OCI-LY3 (cell line): ENCODE results near the gene CDT1.

Source experiments
- H2AFZ ChIP-seq: fragments of 200-600, 300-600 bp; shearing (Covaris generic); 2 replicates; pipeline ENCODE4 v1.6.0; 2014; ENCODE audit warnings: antibody characterized with exemption, low read depth, low read length
- H3K27ac ChIP-seq: fragments of 200-600, 300-600 bp; sonication (generic); 2 replicates; pipeline ENCODE4 v1.5.1; 2014; ENCODE audit warnings: mild to moderate bottlenecking, low read length, moderate library complexity, mixed read lengths
- H3K27me3 ChIP-seq: fragments of 200-600, 300-600 bp; sonication (generic); 2 replicates; pipeline ENCODE4 v1.6.1; 2014; ENCODE audit warnings: low read depth, low read length, mixed read lengths
- H3K36me3 ChIP-seq: fragments of 200-600, 300-600 bp; sonication (generic); replicated peaks from 2 replicates; pipeline ENCODE3; 2014; ENCODE audit warnings: low read depth, low read length, mixed read lengths
- H3K4me1 ChIP-seq: fragments of 300-600, 200-600 bp; sonication (generic); 2 replicates; pipeline ENCODE4 v1.6.1; 2014; ENCODE audit warnings: low read length, mixed read lengths
- H3K4me2 ChIP-seq: fragments of 200-600, 300-600 bp; sonication (generic); 2 replicates; pipeline ENCODE4 v1.6.1; 2014; ENCODE audit warnings: low read length, mixed read lengths
- H3K4me3 ChIP-seq: fragments of 300-600, 200-600 bp; sonication (generic); 2 replicates; pipeline ENCODE4 v1.5.1; 2014; ENCODE audit warnings: antibody characterized with exemption, mild to moderate bottlenecking, low read length, moderate library complexity
- H3K79me2 ChIP-seq: fragments of 300-600, 200-600 bp; shearing (Covaris generic); 2 replicates; pipeline ENCODE4 v1.6.1; 2014; ENCODE audit warnings: mild to moderate bottlenecking, low read length, mixed read lengths
- H3K9ac ChIP-seq: fragments of 300-600, 200-600 bp; shearing (Covaris generic); 2 replicates; pipeline ENCODE4 v1.6.0; 2014; ENCODE audit warnings: mild to moderate bottlenecking, low read length, moderate library complexity
- H3K9me3 ChIP-seq: fragments of 200-600, 300-600 bp; shearing (Covaris generic); 2 replicates; pipeline ENCODE4 v1.6.1; 2014; ENCODE audit warnings: low read length, mixed read lengths; ENCODE audit not compliant: insufficient read depth
- H4K20me1 ChIP-seq: fragments of 200-600, 300-600 bp; sonication (generic); 2 replicates; pipeline ENCODE4 v1.6.1; 2016; ENCODE audit warnings: low read length, mixed read lengths; ENCODE audit not compliant: insufficient read depth
- EZH2phosphoT487 ChIP-seq: fragments of 200-600 bp; shearing (Covaris generic); IDR thresholded peaks from 2 replicates; pipeline ENCODE4 v1.6.1; 2018; ENCODE audit warnings: antibody characterized with exemption, mixed run types, low read depth
- TF ChIP-seq, protein P1 (sequence below): fragments of 200-600, 300-600 bp; sonication (generic); IDR thresholded peaks from 2 replicates; pipeline ENCODE4 v1.5.1; 2014; ENCODE audit warnings: antibody characterized with exemption, low read length, low read depth

CDT1 gene

DNA sequence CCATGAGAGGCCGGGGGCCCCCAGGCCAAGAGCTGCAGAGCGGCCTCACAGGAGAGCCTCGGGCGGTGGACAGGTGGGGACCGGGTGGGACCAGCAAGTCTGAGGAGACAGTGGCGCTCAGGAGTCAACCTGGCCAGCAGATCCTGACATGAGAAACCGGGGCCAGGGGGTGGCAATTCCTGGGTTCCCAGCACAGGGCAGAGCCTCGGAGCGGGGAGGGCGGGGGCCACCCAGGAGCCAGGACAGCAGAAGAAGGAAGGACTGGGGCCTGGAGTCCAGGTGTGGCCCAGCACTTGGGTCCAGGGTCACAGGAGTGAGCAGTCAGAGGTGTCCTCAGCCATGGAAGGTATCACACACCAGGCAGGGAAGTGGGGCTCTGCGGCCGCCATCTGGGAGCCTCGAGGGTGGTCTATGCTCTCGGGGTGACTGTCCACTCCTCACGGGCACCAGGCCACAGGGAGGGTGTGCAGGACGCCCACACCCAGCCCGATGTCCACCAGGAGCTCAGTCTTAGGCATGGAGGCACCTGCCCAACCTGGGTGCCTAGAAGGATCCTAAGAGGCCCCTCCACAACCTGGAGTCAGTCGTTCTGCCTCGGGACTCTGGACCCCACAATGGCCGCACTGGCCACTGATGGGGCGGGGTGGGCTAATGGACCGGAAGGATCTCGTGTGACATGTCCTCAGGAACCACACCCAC lies 47.7 kb upstream of the CDT1 start:
- peaks cover 22% of the 10 kb centered on the region for H3K4me1 ChIP-seq
- H3K27me3 ChIP-seq, result no peaks in the 10 kb centered on the region
- H3K79me2 ChIP-seq, result no peaks in the 10 kb centered on the region
- no peaks in the 10 kb centered on the region for H3K36me3 ChIP-seq
- no peak overlapping the region for H2AFZ ChIP-seq
- H3K4me3 ChIP-seq, result no peak overlapping the region
- no peaks in the 10 kb centered on the region for H3K9me3 ChIP-seq
- H3K4me2 ChIP-seq, result no peak overlapping the region
- H3K27ac ChIP-seq, result no peak overlapping the region
- no peaks in the 10 kb centered on the region for H4K20me1 ChIP-seq
- TF ChIP-seq, protein P1, sequence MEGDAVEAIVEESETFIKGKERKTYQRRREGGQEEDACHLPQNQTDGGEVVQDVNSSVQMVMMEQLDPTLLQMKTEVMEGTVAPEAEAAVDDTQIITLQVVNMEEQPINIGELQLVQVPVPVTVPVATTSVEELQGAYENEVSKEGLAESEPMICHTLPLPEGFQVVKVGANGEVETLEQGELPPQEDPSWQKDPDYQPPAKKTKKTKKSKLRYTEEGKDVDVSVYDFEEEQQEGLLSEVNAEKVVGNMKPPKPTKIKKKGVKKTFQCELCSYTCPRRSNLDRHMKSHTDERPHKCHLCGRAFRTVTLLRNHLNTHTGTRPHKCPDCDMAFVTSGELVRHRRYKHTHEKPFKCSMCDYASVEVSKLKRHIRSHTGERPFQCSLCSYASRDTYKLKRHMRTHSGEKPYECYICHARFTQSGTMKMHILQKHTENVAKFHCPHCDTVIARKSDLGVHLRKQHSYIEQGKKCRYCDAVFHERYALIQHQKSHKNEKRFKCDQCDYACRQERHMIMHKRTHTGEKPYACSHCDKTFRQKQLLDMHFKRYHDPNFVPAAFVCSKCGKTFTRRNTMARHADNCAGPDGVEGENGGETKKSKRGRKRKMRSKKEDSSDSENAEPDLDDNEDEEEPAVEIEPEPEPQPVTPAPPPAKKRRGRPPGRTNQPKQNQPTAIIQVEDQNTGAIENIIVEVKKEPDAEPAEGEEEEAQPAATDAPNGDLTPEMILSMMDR, result 0 out of 2 replicates have a peak, but pooled peaks have one; percentile 1
- no peak for TF ChIP-seq EZH2phosphoT487
- H3K9ac ChIP-seq, result no peak overlapping the region

DNA sequence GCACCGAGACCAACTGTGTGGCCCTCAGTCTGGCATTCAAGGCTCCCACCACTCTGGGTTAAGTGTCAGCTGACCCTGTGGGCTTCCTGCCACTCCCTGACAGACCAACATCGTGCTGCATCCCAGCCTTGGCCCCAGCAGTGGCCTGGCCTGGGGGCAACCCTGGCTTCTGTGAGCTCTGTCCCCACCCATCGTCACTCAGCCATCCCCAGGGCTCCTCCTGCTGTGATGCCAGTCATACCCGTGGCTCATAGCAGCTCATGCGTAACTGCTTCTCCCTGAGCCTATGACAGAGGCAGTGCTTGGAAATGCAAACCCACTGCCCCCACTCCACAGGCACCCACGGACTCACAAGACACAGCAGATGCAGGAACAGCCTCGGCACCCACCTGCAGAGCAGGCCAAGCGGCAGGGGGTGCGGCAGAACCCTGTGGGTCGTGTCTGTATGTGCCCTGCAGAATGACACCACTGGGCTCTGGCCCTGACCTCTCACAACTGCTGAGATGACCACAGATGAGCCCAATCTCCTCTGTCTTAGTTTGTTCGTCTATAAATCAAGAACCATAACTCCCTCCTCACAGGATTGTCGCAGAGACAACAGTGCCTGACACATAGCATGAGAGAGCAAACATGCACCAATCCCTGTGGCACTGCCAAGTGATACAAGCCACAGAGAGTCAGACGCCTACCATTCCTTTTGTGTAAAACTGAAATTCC lies 45.2 kb upstream of the CDT1 start:
- Histone ChIP-seq H3K9me3 (no peaks in the 10 kb centered on the region), H3K27ac (no peak overlapping the region; the same call in 1 of the 2 replicates), H3K4me2 (peak overlapping the region; percentile 91), H3K9ac (peak overlapping the region; percentile 67; the same call in 1 of the 2 replicates), H3K4me3 (peak overlapping the region; percentile 74), H4K20me1 (no peaks in the 10 kb centered on the region), H3K27me3 (no peaks in the 10 kb centered on the region), H2AFZ (no peak overlapping the region), H3K36me3 (no peaks in the 10 kb centered on the region), H3K79me2 (no peaks in the 10 kb centered on the region), H3K4me1 (peaks cover 22% of the 10 kb centered on the region)
- TF ChIP-seq, protein P1, result no peak
- no peak for TF ChIP-seq EZH2phosphoT487

DNA sequence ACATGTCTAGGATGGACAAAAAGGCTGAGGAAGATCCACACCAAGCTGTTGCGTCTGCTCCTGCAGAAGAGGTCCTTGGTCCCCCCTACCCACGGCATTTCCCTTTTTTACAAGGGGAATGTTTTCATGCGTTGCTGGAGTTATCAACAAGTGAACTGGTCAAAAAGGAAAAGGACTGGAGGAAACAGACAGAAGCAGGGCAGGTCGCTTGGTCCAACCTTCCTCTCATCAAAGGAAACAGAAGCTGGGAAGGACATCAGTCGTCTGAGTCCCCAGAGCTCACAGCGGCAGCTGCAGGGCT lies 44.7 kb upstream of the CDT1 start:
- H3K9me3 ChIP-seq, result no peaks in the 10 kb centered on the region
- H2AFZ ChIP-seq, result 0 out of 2 replicates have a peak overlapping the region, but pooled peaks have one; percentile 43
- no peaks in the 10 kb centered on the region for H3K79me2 ChIP-seq
- peak overlapping the region; percentile 67 for H3K9ac ChIP-seq
- peak overlapping the region; percentile 74 for H3K4me3 ChIP-seq
- no peaks in the 10 kb centered on the region for H3K36me3 ChIP-seq
- H3K4me1 ChIP-seq, result peaks cover 22% of the 10 kb centered on the region
- H4K20me1 ChIP-seq, result no peaks in the 10 kb centered on the region
- H3K4me2 ChIP-seq, result peak overlapping the region; percentile 91
- peak overlapping the region; percentile 39 for H3K27ac ChIP-seq
- TF ChIP-seq EZH2phosphoT487, result no peak
- TF ChIP-seq, protein P1, result no peak
- no peaks in the 10 kb centered on the region for H3K27me3 ChIP-seq

DNA sequence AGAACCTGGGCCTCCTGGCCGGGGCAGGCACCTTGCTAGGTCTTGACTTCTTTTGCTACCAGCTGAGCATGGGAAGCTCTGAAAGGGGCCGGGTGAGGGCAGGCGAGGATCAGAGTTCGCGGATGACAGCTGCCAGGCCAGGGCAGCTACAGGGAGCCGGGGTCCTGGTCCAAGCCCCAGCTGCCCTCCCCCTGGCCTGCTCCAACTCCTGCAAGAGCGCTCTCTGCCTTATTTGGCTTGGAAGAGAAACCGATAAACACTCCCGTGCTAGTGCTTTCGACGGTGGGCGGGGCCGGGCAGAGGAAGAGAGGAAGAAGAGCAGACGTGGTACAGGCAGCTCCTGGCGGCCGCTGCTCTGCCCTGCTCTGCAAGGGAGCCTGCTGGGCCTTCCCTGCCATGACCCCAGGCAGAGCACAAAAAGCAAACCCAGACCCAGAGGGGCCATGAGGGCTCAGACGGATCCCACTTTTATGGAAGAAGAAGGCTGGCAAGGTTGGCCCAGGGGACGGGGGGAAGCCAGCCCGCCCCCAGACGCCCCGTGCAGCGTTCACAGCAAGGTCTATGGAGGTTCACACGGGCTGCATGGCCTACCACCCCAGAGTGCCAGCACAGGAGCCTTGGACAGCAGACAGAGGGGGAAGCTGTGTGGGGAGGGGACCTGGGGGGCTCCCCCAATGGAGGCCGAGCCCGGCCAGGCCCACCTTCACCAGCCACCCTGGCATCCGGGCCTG lies 44.2 kb upstream of the CDT1 start:
- Histone ChIP-seq H3K9me3 (no peaks in the 10 kb centered on the region), H3K4me1 (peaks cover 22% of the 10 kb centered on the region), H3K27ac (peak overlapping the region; percentile 39), H2AFZ (peak overlapping the region; percentile 43; the same call in 1 of the 2 replicates), H4K20me1 (no peaks in the 10 kb centered on the region), H3K4me3 (peak overlapping the region; percentile 74), H3K9ac (peak overlapping the region; percentile 67), H3K79me2 (no peaks in the 10 kb centered on the region), H3K36me3 (no peaks in the 10 kb centered on the region), H3K27me3 (no peaks in the 10 kb centered on the region), H3K4me2 (peak overlapping the region; percentile 91)
- TF ChIP-seq, protein P1, result peak; percentile 47
- TF ChIP-seq EZH2phosphoT487, result no peak
